MM.1S (cell line): ENCODE measurements around the gene UCN3.

Experiments used
- CTCF ChIP-seq: fragments of 300-600 bp; sonication (generic); IDR thresholded peaks from 2 replicates; pipeline ENCODE4 v1.5.1; 2016; ENCODE audit warnings: antibody characterized with exemption, low read length, mixed read lengths
- EZH2 ChIP-seq: fragments of 300-600 bp; sonication (generic); optimal IDR thresholded peaks from 2 replicates; pipeline ENCODE3; 2017; ENCODE audit warnings: low read depth, mild to moderate bottlenecking, antibody characterized with exemption, low read length, mixed read lengths

DNA sequence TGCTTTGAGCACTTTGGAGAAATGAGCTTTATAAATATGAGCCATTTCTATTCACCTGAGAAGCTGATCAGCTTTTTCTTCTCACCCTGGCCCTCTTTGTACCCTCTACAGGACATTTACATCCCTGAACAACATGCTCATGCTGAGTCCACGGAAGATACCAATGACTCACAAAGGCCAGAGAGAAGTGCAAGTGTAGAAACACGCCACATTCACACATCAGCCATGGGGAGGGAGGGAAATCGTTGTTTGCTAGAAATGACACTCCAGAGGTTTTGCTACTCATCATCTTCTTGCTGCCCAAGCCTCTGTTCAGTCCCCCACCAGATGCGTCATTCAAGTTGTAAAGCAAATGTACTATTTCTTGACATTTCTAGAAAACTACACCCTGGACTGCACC, 2.8 kb upstream of the UCN3 start:
- no peak for TF ChIP-seq CTCF
- no peak for TF ChIP-seq EZH2
